ENCODE data around the gene SLC10A3. TPM values are rescaled to one million over a fixed set of nuclear protein-coding genes. Genes with fewer than 3 reads are reported as not detected.

The SLC10A3 gene
- total and polyA plus RNA-seq, 2 donors (not counting 1 experiment from before 2014, with no cell fraction given): 15.2 to 16.0 TPM

GRCh38 chrX:154494715-154495114 lies 4.3 kb upstream of the SLC10A3 start:
- no peak for DNase-seq (ENCODE audit: low read depth in 2 of 2)
- Histone ChIP-seq H3K27me3 (ENCODE audit: control insufficient read depth, insufficient read depth, low read length) (no peaks in the 10 kb centered on the region), H3K4me1 (ENCODE audit: control insufficient read depth, extremely low read depth, insufficient read depth, low read length) (no peaks in the 10 kb centered on the region), H3K27ac (ENCODE audit: insufficient read depth, low read length) (no peak overlapping the region), H3K9me3 (ENCODE audit: control insufficient read depth, insufficient read depth, low read depth, low read length) (no peaks in the 10 kb centered on the region), H3K9ac (ENCODE audit: insufficient read depth, low read length) (no peak overlapping the region), H3K4me3 (replicated peaks in 1 of 4; ENCODE audit: control extremely low read depth in 1 of 4, insufficient read depth in 1 of 4, low read depth in 3 of 4, low read length in 4 of 4) (no peak overlapping the region), H2AFZ (ENCODE audit: low read length) (no peak overlapping the region), H3K4me2 (ENCODE audit: extremely low read depth, insufficient read depth, low read length) (no peak overlapping the region), H3K36me3 (ENCODE audit: control insufficient read depth, insufficient read depth, low read length) (no peaks in the 10 kb centered on the region), H4K20me1 (ENCODE audit: control insufficient read depth, extremely low read depth, insufficient read depth, low read length) (no peaks in the 10 kb centered on the region), H3K79me2 (ENCODE audit: control insufficient read depth, insufficient read depth, low read length) (no peaks in the 10 kb centered on the region)
- TF ChIP-seq, protein P1, sequence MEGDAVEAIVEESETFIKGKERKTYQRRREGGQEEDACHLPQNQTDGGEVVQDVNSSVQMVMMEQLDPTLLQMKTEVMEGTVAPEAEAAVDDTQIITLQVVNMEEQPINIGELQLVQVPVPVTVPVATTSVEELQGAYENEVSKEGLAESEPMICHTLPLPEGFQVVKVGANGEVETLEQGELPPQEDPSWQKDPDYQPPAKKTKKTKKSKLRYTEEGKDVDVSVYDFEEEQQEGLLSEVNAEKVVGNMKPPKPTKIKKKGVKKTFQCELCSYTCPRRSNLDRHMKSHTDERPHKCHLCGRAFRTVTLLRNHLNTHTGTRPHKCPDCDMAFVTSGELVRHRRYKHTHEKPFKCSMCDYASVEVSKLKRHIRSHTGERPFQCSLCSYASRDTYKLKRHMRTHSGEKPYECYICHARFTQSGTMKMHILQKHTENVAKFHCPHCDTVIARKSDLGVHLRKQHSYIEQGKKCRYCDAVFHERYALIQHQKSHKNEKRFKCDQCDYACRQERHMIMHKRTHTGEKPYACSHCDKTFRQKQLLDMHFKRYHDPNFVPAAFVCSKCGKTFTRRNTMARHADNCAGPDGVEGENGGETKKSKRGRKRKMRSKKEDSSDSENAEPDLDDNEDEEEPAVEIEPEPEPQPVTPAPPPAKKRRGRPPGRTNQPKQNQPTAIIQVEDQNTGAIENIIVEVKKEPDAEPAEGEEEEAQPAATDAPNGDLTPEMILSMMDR (conservative IDR thresholded peaks at IDR 0.05 in 1 of 2, IDR thresholded peaks at IDR 0.05 in 1 of 2; ENCODE audit: low read depth in 1 of 2, low read length in 2 of 2): no peak
- TF ChIP-seq EZH2 (IDR thresholded peaks at IDR 0.05; ENCODE audit: low read length, missing control alignments): no peak

- Histone ChIP-seq H3K4me1 (ENCODE audit: control insufficient read depth, extremely low read depth, insufficient read depth, low read length) (peaks cover 2% of the 10 kb centered on the region), H2AFZ (ENCODE audit: low read length) (no peak overlapping the region), H3K36me3 (ENCODE audit: control insufficient read depth, insufficient read depth, low read length) (peaks cover 5% of the 10 kb centered on the region), H3K9ac (ENCODE audit: insufficient read depth, low read length) (peak overlapping the region; percentile 66), H3K27me3 (ENCODE audit: control insufficient read depth, insufficient read depth, low read length) (no peaks in the 10 kb centered on the region), H3K4me3 (replicated peaks in 1 of 4; ENCODE audit: control extremely low read depth in 1 of 4, insufficient read depth in 1 of 4, low read depth in 3 of 4, low read length in 4 of 4) (peak overlapping the region; percentile 33 to 62 (median 48)), H3K27ac (ENCODE audit: insufficient read depth, low read length) (peak overlapping the region; percentile 61), H4K20me1 (ENCODE audit: control insufficient read depth, extremely low read depth, insufficient read depth, low read length) (no peaks in the 10 kb centered on the region), H3K9me3 (ENCODE audit: control insufficient read depth, insufficient read depth, low read depth, low read length) (no peaks in the 10 kb centered on the region), H3K4me2 (ENCODE audit: extremely low read depth, insufficient read depth, low read length) (peak overlapping the region; percentile 85), H3K79me2 (ENCODE audit: control insufficient read depth, insufficient read depth, low read length) (peaks cover 4% of the 10 kb centered on the region)
- DNase-seq (ENCODE audit: low read depth in 2 of 2): peak; percentile 49 to 60
- TF ChIP-seq, protein P1 (conservative IDR thresholded peaks at IDR 0.05 in 1 of 2, IDR thresholded peaks at IDR 0.05 in 1 of 2; ENCODE audit: low read depth in 1 of 2, low read length in 2 of 2): no peak
- TF ChIP-seq EZH2 (IDR thresholded peaks at IDR 0.05; ENCODE audit: low read length, missing control alignments): no peak
Observed at GRCh38 chrX:154490021-154490413, 412 bp downstream of the SLC10A3 start.

DNA sequence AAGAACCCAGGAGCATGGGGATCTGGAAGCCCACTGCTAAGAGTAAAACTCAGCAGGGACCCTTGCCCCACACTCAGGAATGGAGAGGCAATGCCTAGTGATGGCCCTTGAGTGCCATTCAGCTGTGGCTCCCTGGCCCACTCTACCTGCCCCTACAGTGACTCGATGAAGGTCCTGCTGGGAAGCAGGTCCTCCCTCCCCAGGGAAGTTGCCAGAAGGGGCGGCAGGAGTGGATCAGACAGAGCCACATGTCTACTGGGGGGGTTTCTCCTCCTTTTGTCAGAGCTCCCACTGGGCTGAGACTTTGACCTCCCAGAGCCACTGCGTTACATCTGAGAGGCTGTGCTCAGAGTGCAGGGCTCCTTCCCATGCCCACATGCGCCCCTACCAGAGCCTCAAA lies 1.2 kb downstream of the SLC10A3 start:
- Histone ChIP-seq H3K9ac (ENCODE audit: insufficient read depth, low read length) (peak overlapping the region; percentile 7), H3K9me3 (ENCODE audit: control insufficient read depth, insufficient read depth, low read depth, low read length) (no peaks in the 10 kb centered on the region), H3K27ac (ENCODE audit: insufficient read depth, low read length) (no peak overlapping the region), H3K79me2 (ENCODE audit: control insufficient read depth, insufficient read depth, low read length) (peaks cover 4% of the 10 kb centered on the region), H3K4me2 (ENCODE audit: extremely low read depth, insufficient read depth, low read length) (peak overlapping the region; percentile 85), H3K27me3 (ENCODE audit: control insufficient read depth, insufficient read depth, low read length) (no peaks in the 10 kb centered on the region), H3K4me3 (replicated peaks in 1 of 4; ENCODE audit: control extremely low read depth in 1 of 4, insufficient read depth in 1 of 4, low read depth in 3 of 4, low read length in 4 of 4) (peak overlapping the region in 2 of 4 experiments; percentile 38 to 62), H3K4me1 (ENCODE audit: control insufficient read depth, extremely low read depth, insufficient read depth, low read length) (peaks cover 2% of the 10 kb centered on the region), H2AFZ (ENCODE audit: low read length) (no peak overlapping the region), H3K36me3 (ENCODE audit: control insufficient read depth, insufficient read depth, low read length) (peaks cover 5% of the 10 kb centered on the region), H4K20me1 (ENCODE audit: control insufficient read depth, extremely low read depth, insufficient read depth, low read length) (no peaks in the 10 kb centered on the region)
- TF ChIP-seq, protein P1 (conservative IDR thresholded peaks at IDR 0.05 in 1 of 2, IDR thresholded peaks at IDR 0.05 in 1 of 2; ENCODE audit: low read depth in 1 of 2, low read length in 2 of 2): no peak
- no peak for TF ChIP-seq EZH2 (IDR thresholded peaks at IDR 0.05; ENCODE audit: low read length, missing control alignments)
- no peak for DNase-seq (ENCODE audit: low read depth in 2 of 2)
